GM12801 (cell line): Measurements from ENCODE around the gene IGFBP2.

ENCODE experiments used
- CTCF ChIP-seq: IDR thresholded peaks from one replicate; pipeline ENCODE4 v1.5.1; 2011; ENCODE audit warnings: control low read depth; ENCODE audit not compliant: insufficient read length; ENCODE audit errors: extremely low read depth

IGFBP2 gene

GRCh38 chr2:216604458-216604857 is 28.8 kb upstream of the IGFBP2 start:
- no peak for TF ChIP-seq CTCF

GRCh38 chr2:216606551-216607276 is 26.5 kb upstream of the IGFBP2 start:
- no peak for TF ChIP-seq CTCF

- no peak for TF ChIP-seq CTCF
Observed at GRCh38 chr2:216607277-216607560, 26.0 kb upstream of the IGFBP2 start.

DNA sequence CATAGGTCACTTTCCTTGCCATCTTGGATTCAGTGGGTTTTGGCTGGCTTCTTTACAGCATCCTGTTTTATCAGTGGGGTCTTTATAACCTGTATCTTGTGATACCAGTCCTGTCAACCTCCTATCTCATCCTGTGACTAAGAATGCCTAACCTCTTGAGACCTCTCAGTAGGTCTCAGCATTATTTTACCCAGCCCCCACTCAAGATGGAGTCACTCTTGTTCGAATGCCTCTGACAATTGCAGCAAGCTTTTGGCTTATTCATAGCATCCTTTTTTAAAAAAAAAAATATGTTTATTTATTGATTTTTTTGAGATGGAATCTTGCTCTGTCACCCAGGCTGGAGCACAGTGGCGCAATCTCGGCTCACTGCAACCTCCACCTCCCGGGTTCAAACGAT is 24.7 kb upstream of the IGFBP2 start:
- TF ChIP-seq CTCF, result no peak

DNA sequence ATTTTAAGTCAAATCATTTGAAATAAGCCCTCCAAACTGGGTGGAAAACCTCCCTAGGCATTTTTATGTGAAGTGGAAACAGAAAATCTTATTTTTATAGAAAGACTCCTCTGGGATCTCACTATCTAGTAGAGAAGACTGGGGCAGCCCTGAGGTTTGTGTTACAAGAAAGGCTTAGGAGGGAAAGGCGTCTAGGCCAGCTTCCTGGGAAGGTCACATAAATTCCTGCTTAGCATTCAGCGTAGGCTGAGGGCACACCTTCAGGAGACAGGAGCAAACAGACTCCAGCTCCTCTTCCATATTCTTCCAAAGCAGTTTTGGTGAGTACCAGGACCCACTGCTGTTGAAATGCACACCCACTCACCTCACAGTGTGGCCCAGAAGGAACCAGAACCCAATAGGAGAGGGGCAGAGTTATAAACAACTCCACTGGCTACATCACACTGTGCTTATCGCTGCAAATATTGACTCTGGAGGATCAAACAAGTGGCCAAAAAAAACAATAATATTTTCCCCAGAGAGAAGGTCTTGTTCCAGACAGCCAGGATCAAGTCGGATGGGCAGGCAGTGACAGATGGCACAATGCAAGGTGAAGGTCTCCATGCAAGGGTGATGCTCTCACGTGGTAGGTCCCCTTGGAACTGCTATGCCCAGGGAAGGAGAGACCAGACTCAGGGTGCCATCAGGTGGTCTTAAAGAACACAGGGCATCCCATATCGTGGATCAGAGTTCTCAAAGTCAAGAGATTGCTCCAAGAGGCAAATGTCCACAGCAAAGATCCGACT is 17.7 kb upstream of the IGFBP2 start:
- no peak for TF ChIP-seq CTCF

GRCh38 chr2:216616083-216616678 is 17.0 kb upstream of the IGFBP2 start:
- no peak for TF ChIP-seq CTCF

- TF ChIP-seq CTCF, result no peak
Observed at GRCh38 chr2:216617159-216617815, 15.9 kb upstream of the IGFBP2 start.
